NT2/D1 (cell line): Measurements from ENCODE around the gene UNK.

Experiments used
- DNase-seq: peaks from one replicate; pipeline ENCODE4 v3.0.0-alpha.2; 2011; ENCODE audit warnings: low read depth, low spot score
- H3K27me3 ChIP-seq: 2 replicates; pipeline ENCODE4 v1.6.0; 2011; ENCODE audit warnings: mild to moderate bottlenecking; ENCODE audit not compliant: insufficient read length, insufficient read depth
- H3K36me3 ChIP-seq: 2 replicates; pipeline ENCODE4 v1.6.1; 2011; ENCODE audit warnings: mild to moderate bottlenecking, low read length, mixed read lengths; ENCODE audit not compliant: insufficient read depth, insufficient read length
- H3K4me1 ChIP-seq: 2 replicates; pipeline ENCODE4 v1.5.1; 2011; ENCODE audit not compliant: insufficient read depth, insufficient read length
- H3K4me3 ChIP-seq: 2 replicates; pipeline ENCODE4 v1.5.1; 2011; ENCODE audit warnings: low read depth; ENCODE audit not compliant: insufficient read length
- H3K9ac ChIP-seq: 2 replicates; pipeline ENCODE4 v1.6.0; 2011; ENCODE audit warnings: low read depth; ENCODE audit not compliant: insufficient read length
- H3K9me3 ChIP-seq: 2 replicates; pipeline ENCODE4 v1.5.1; 2011; ENCODE audit warnings: mild to moderate bottlenecking, low read length; ENCODE audit not compliant: insufficient read depth
- SUZ12 ChIP-seq: IDR thresholded peaks from 2 replicates; pipeline ENCODE4 v1.6.1; 2011; ENCODE audit not compliant: insufficient read length, insufficient read depth; ENCODE audit errors: extremely low read depth
- YY1 ChIP-seq: IDR thresholded peaks from 2 replicates; pipeline ENCODE4 v1.6.1; 2011; ENCODE audit not compliant: insufficient read length, insufficient read depth
- ZNF274 ChIP-seq: IDR thresholded peaks from 2 replicates; pipeline ENCODE4 v1.6.1; 2011; ENCODE audit warnings: mild to moderate bottlenecking, low read depth, low read length

The UNK gene

GRCh38 chr17:75831032-75831571 is 46.5 kb downstream of the UNK start:
- no peaks in the 10 kb centered on the region for H3K9me3 ChIP-seq
- H3K36me3 ChIP-seq: peaks cover 18% of the 10 kb centered on the region
- peak overlapping the region; percentile 7 for H3K9ac ChIP-seq
- TF ChIP-seq SUZ12 (no peak), YY1 (no peak), ZNF274 (no peak)
- H3K4me3 ChIP-seq: no peak overlapping the region
- peaks cover 59% of the 10 kb centered on the region for H3K4me1 ChIP-seq
- no peak for DNase-seq
- H3K27me3 ChIP-seq: no peaks in the 10 kb centered on the region

GRCh38 chr17:75832164-75832651 is 47.6 kb downstream of the UNK start:
- peaks cover 52% of the 10 kb centered on the region for H3K4me1 ChIP-seq
- no peaks in the 10 kb centered on the region for H3K27me3 ChIP-seq

GRCh38 chr17:75832652-75833400 is 48.2 kb downstream of the UNK start:
- H3K4me3 ChIP-seq: no peak overlapping the region
- H3K9ac ChIP-seq: peak overlapping the region; percentile 68
- peaks cover 7% of the 10 kb centered on the region for H3K36me3 ChIP-seq
- DNase-seq: no peak
- TF ChIP-seq SUZ12 (no peak), YY1 (no peak), ZNF274 (no peak)
- peaks cover 49% of the 10 kb centered on the region for H3K4me1 ChIP-seq
- H3K9me3 ChIP-seq: no peaks in the 10 kb centered on the region
- H3K27me3 ChIP-seq: no peaks in the 10 kb centered on the region

More at GRCh38 chr17:75832164-75832651, 47.6 kb downstream of the UNK start:
- H3K9ac ChIP-seq: no peak overlapping the region
- DNase-seq: no peak
- peaks cover 9% of the 10 kb centered on the region for H3K36me3 ChIP-seq
- no peak for TF ChIP-seq SUZ12
- no peak for TF ChIP-seq ZNF274
- no peak for TF ChIP-seq YY1
- H3K4me3 ChIP-seq: no peak overlapping the region
- H3K9me3 ChIP-seq: no peaks in the 10 kb centered on the region

GRCh38 chr17:75834279-75834920 is 49.8 kb downstream of the UNK start:
- no peaks in the 10 kb centered on the region for H3K9me3 ChIP-seq
- H3K9ac ChIP-seq: no peak overlapping the region
- peaks cover 43% of the 10 kb centered on the region for H3K4me1 ChIP-seq
- no peak overlapping the region for H3K4me3 ChIP-seq
- H3K36me3 ChIP-seq: no peaks in the 10 kb centered on the region
- no peak for DNase-seq
- TF ChIP-seq SUZ12 (no peak), YY1 (no peak), ZNF274 (no peak)
- H3K27me3 ChIP-seq: no peaks in the 10 kb centered on the region

- TF ChIP-seq ZNF274 (no peak), SUZ12 (no peak), YY1 (no peak)
- DNase-seq: no peak
- peaks cover 38% of the 10 kb centered on the region for H3K4me1 ChIP-seq
- no peak overlapping the region for H3K9ac ChIP-seq
- H3K9me3 ChIP-seq: no peaks in the 10 kb centered on the region
- H3K36me3 ChIP-seq: no peaks in the 10 kb centered on the region
- H3K27me3 ChIP-seq: no peaks in the 10 kb centered on the region
- no peak overlapping the region for H3K4me3 ChIP-seq
These were observed 50.5 kb downstream of the UNK start for GRCh38 chr17:75834928-75835653.

- Histone ChIP-seq H3K9me3 (no peaks in the 10 kb centered on the region), H3K27me3 (no peaks in the 10 kb centered on the region), H3K4me1 (peaks cover 34% of the 10 kb centered on the region), H3K9ac (no peak overlapping the region), H3K4me3 (no peak overlapping the region), H3K36me3 (no peaks in the 10 kb centered on the region)
- no peak for DNase-seq
- TF ChIP-seq ZNF274: no peak
- TF ChIP-seq YY1: no peak
- TF ChIP-seq SUZ12: no peak
These were observed 51.0 kb downstream of the UNK start for GRCh38 chr17:75835654-75835987.
